Fibroblast of skin of abdomen (primary cell): ENCODE data around the gene CACNA2D1. TPM values are rescaled to one million over a fixed set of nuclear protein-coding genes. Genes with fewer than 3 reads are reported as not detected.

Experiments used
- DNase-seq: peaks from one replicate; pipeline ENCODE4 v3.0.0-alpha.2; 2013
- polyA plus RNA-seq, 2 experiments: library from polyadenylated mRNA; unstranded; fragments of 120-200 nt; gene quantifications; one replicate each; pipeline ENCODE4 v1.2.1, GENCODE V29; 2013; ENCODE audit not compliant: insufficient read length in 2 of 2

CACNA2D1 gene
- 13.7 TPM for polyA plus RNA-seq (2013, experiment 1 of 2; ENCODE audit: insufficient read length)
- polyA plus RNA-seq (2013, experiment 2 of 2; ENCODE audit: insufficient read length): 13.3 TPM

DNA sequence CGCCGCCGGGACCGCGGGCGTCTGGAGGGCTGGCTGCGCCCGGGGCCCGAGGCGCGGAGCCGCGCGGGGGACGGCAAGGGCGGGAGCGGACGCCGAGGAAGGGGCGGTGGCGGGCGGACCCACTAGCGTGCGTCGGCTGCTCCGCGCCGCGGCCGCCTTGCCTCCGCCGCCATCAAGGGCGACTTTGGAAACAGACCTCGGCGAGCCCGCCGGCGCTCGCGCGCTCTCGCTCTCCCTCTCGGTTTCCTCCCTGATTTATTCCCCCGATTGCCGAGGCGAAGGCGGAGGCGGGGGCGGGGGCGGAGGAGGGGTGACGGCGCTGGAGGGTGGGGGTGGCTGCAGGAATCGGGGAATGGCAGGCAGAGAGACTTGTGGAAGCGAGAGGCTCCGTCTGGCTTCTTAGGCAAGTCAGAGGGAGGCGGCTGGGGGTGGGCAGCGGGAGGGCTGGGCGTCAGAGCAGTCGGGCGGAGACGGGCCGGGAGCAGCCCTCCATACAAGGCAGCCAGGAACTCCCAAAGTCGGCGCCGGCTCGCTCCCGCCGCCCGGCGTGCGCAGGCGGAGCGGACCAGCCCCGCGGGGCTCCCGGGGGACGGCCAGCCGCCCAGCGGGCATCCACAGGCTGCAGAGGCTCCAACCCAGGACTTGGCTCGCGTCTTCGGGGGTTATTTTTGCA, at the start of gene CACNA2D1:
TSS of gene CACNA2D1 (minus strand) at position 231 of the 673 bp plus-strand sequence.
- peak; percentile 92 for DNase-seq

GRCh38 chr7:82481499-82482097, 38.0 kb upstream of the CACNA2D1 start:
- DNase-seq: peak; percentile 17

DNA sequence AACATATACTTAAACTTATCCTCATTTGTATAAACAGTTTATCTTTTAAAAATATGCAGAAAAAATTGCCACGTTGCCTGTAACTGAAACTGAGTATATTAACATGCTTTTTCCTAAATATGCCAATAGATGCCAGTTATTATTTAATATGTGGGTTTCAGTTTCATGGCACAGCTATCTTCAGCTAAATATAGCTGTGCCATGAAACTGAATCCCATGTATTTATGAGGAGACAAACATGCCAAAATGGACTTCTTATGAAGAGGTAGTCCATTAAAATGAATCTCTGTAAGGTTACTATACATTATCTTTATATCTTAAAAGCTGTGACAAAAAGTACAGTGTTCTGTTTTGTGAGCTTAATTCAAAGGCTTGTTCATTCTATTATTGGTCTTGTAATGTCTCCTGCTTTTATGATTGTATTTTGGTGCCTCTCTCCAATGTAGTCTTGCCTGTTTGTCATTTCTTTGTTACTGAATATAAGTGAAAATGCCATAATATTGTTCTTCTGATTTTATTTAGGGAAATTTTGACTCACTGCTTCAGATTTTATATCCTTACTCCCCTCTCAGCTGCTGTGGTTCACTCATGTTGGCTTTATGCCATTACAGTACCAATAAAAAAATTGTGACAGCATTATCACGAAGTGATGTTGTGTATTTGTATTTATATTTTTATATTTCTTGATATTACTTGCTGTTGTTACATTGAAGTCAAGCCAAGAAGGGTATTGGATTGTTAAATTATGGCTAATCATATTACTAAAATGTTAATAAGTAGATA, 34.3 kb upstream of the CACNA2D1 start:
- no peak for DNase-seq

DNA sequence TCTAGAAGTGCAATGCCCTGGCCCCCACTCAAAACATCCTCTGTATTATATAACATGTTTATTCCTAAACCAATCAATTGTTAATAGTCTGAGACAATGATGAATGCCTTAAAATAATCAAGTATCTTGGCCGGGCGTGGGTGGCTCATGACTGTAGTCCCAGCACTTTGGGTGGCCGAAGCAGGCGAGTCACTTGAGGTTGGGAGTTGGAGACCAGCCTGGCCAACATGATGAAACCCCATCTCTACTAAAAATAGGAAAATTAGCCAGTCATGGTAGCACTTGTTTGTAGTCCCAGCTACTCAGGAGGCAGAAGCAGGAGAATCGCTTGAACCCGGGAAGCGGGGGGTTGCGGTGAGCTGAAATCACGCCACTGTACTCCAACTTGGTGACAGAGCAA, 29.4 kb upstream of the CACNA2D1 start:
- no peak for DNase-seq

DNA sequence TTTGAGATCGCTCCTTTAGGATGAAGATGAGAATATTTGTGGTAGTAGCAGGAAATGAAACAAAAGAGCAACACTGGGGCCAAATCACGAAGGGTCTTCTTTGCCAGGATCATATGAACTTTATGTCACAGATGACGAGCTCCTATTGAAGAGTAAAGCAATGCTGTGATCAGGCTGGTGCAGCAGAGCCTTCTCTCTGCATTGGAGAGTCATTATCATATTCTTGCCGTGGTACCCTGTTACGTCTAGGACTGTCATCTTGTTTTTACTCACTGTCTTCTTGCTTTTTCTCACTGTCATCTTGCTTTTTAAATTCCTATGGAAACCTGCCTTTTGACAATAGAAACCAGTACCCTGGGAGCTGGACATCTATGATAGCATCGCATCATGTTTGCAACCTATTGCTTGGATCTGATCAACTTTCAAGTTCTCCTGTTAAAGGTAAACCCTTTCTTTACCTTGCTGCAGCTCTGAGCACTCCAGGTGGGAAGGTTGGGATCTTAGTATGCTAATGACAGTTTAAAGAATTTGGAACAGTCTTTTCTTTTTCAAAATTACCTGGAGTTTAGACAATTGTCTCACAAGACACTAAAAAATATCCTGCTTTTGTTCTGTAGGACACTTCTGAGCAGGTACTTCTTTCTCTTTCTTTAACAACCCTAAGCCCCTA, 27.9 kb upstream of the CACNA2D1 start:
- no peak for DNase-seq

GRCh38 chr7:82469207-82469606, 25.6 kb upstream of the CACNA2D1 start:
- DNase-seq: no peak

DNA sequence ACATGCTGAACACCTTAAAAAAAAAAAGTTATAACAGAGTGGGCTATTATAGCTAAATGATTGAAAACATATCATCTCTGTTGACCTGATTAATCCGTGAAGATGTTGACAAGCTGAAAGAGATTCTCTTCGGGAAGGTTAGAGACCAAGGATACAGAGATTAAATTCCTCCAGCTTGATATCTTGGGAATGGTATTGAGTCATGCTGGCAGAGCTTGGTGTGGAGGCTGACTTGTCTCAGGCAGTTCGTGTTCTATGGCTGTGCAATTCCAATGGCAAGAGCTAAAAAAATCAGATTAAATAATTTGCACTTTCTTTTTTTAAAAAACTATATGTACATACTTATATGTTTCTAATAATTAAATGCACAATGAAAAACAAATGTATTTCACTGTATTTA, 24.9 kb upstream of the CACNA2D1 start:
- no peak for DNase-seq

DNA sequence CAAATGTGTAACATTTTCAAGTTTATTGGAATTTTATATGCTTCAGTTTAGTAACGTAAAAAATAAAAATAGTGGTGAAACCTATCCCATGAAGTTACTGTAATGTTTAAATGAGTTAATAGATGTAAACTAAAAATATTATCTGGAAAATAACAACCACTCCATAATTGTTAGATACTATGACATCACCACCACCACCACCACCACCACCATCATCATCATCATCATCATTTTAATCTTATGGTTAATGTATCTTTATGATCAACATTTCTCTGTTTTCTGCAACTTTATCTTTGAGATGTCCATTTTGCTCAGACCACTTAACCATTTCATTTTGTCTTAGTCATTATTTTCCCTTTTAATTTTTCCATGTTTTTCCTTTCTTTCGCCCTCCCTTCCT, 23.4 kb upstream of the CACNA2D1 start:
- DNase-seq: no peak

- no peak for DNase-seq
These were observed 20.8 kb upstream of the CACNA2D1 start for GRCh38 chr7:82464372-82464771.

DNA sequence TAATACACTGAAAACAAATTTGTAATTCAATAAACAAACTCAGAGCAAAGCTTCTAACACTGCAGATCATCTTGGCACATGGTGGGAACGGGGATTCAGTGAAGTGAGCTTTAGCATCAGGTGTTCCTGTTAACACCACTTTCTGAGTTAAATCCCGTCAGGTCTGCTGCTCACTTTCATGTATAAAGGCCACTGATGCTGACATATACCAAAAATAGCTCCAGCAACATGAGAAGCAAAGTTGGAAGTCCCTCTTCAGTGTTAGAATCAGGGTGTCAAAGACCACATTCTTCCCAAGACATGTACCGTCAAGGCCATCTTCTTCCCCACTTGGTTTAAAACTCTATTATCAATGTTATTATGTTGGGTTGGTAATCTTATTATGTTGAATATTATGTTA, 11.7 kb upstream of the CACNA2D1 start:
- no peak for DNase-seq

GRCh38 chr7:82450759-82451158, 7.2 kb upstream of the CACNA2D1 start:
- DNase-seq: no peak

DNA sequence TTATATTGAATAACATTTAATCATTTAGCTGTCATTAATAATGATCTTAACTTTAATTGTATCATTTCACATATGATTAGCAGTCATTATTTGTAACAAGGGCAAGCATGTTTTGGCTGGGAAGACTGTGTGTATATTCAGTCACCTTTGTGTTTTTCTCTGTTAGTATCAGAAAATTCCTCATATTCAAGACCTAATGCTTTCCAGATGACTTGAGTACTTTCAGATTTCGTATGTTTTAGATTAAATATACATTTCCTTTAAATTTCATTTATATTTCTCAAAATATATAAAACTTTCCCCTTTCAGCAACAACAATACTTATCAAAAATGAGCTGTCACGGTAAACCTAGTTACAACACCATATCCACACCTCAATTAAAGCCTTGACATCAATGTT, 6.3 kb upstream of the CACNA2D1 start:
- DNase-seq: peak; percentile 7

DNA sequence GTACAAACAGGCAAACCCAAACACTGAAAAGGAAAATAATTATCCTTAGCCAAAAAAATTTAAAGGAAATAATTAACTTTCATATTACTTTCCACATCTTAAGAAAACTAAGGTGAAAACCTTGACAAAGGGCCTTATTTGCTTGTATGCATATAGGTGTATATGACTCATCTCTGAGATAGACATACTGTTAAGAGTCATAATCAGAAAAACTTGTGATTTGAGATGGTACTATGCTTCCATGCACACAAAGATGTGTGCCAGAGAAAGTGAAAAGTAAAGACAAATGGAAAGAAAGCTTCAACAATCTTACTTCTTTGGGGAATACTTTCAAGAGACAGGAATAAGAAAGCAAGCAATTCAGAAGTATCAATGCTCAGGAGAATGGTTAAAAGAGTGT, 3.3 kb upstream of the CACNA2D1 start:
- DNase-seq: no peak

GRCh38 chr7:82445271-82445670, 1.7 kb upstream of the CACNA2D1 start:
- DNase-seq: no peak

- no peak for DNase-seq
These were observed 788 bp upstream of the CACNA2D1 start for GRCh38 chr7:82444220-82444909.

GRCh38 chr7:82443036-82443546, 486 bp downstream of the CACNA2D1 start:
- no peak for DNase-seq

DNA sequence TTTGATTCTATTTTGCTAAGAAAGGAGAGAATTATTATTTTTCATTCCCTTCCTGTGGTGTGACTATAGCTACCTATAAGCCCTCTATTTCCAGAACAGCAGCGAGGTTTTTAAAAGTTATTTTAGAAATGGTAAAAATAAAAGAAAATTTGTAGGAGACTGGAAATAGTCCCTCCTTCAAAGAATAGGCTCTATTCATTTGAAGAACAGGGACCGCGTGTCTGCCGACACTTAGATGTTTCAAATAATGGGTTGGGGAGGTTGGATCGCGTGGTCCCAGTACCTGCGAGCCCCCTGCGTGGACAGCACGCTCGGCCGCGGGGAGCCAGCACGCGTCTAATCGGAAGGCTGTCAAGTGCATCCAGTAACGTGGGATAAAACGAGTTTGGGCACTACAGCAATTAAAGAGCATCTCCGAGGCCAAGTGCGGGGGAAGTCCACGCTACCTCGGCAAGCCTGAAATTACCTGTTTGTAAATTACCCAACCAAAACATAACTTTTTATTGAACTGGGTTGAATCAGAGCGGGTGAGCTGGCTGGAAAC, 1.0 kb downstream of the CACNA2D1 start:
- DNase-seq: peak; percentile 4

- no peak for DNase-seq
These were observed 1.7 kb downstream of the CACNA2D1 start for GRCh38 chr7:82441669-82442478.

GRCh38 chr7:82438521-82438920, 5.1 kb downstream of the CACNA2D1 start:
- DNase-seq: no peak

DNA sequence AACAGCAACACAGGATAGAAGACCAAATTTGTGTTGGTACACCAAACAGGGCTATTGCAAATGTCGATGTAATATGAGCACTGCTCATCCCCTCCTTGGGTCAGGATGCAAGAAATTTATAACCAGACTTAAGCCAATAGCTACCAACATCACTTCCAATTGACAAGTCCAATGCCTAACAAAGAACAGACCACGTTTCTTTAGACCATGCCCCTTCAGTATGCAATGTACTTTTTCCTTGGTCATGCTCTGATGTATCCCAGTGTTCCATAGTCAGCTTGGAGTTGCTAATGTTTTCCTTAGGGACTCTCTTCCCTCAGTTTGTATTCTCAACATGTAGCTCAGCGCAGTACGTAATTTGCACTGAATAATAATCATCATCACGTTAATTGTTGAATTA, 7.8 kb downstream of the CACNA2D1 start:
- DNase-seq: no peak
